DMS53 (cell line): ENCODE results near the gene EIF5B.
"Not testable (repeated sequence)": the region's sequence is repeated elsewhere in the genome, so short reads cannot be mapped to it uniquely, and the experiment has no call there.

Experiments used
- DNase-seq: peaks from one replicate; lab custom pipeline; 2025; lab: John Stamatoyannopoulos, UW

Gene EIF5B, protein sequence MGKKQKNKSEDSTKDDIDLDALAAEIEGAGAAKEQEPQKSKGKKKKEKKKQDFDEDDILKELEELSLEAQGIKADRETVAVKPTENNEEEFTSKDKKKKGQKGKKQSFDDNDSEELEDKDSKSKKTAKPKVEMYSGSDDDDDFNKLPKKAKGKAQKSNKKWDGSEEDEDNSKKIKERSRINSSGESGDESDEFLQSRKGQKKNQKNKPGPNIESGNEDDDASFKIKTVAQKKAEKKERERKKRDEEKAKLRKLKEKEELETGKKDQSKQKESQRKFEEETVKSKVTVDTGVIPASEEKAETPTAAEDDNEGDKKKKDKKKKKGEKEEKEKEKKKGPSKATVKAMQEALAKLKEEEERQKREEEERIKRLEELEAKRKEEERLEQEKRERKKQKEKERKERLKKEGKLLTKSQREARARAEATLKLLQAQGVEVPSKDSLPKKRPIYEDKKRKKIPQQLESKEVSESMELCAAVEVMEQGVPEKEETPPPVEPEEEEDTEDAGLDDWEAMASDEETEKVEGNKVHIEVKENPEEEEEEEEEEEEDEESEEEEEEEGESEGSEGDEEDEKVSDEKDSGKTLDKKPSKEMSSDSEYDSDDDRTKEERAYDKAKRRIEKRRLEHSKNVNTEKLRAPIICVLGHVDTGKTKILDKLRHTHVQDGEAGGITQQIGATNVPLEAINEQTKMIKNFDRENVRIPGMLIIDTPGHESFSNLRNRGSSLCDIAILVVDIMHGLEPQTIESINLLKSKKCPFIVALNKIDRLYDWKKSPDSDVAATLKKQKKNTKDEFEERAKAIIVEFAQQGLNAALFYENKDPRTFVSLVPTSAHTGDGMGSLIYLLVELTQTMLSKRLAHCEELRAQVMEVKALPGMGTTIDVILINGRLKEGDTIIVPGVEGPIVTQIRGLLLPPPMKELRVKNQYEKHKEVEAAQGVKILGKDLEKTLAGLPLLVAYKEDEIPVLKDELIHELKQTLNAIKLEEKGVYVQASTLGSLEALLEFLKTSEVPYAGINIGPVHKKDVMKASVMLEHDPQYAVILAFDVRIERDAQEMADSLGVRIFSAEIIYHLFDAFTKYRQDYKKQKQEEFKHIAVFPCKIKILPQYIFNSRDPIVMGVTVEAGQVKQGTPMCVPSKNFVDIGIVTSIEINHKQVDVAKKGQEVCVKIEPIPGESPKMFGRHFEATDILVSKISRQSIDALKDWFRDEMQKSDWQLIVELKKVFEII

DNA sequence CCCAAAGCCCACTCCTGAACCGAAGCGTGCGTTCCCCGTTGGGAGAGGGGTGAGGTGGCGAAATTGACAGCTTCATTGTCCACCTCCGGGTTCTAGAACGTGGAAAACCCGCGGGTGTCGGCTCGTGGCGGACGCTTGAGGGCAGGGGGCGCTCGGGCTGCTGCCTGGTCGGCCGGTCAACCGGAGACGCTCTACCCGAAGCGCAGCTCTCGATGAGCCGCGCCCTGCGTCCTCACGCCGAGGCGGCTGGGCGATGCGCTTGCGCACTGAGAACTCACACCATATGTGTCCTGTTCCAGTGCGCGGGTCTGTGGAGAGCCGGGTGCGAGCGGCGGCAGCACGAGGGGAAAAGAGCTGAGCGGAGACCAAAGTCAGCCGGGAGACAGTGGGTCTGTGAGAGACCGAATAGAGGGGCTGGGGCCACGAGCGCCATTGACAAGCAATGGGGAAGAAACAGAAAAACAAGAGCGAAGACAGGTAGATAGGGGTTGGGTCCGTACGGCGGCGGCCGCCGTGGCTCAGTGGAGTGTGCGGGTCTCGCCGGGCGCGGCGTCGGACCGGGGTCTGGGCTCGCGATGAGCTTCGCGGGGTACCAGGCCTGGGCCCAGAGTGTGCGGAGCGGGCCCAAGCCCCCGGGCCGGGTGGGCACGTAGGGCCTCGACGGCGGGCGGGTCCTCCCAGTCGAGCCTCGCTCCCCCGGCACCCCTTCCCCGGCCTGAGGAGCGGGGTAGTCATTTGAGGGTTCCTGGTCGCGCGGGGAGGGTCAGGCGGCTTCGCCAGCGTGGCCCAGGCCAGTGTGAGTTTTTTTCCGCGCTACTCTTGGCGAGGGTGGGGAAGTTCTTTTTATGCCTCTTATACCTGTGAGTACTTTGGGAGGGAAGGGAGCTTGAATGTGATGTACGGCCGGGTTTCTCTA, at the start of gene EIF5B:
Gene EIF5B (plus strand): TSS at position 277 of the 916 bp plus-strand sequence. CDS start 166 bp downstream, at position 443.
- peak; percentile 100 for DNase-seq

- DNase-seq: no peak
Observed at GRCh38 chr2:99297994-99298393, 39.2 kb upstream of the EIF5B start.

DNA sequence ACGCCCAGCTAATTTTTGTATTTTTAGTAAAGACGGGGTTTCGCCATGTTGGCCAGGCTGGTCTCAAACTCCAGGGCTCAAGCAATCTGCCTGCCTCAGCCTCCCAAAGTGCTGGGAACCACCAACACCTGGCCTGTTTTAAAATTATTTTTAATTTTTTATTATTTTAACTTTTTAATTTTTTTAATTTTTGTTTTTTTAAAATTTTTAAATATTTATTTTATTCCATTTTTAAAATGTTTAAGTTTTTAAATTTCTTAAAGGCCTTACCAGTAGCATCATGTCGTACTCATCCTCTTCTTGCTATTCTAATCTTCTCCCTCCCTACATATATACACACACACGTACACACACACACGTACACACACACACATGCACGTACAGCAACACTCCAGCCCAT, 37.6 kb upstream of the EIF5B start:
- no peak for DNase-seq

DNA sequence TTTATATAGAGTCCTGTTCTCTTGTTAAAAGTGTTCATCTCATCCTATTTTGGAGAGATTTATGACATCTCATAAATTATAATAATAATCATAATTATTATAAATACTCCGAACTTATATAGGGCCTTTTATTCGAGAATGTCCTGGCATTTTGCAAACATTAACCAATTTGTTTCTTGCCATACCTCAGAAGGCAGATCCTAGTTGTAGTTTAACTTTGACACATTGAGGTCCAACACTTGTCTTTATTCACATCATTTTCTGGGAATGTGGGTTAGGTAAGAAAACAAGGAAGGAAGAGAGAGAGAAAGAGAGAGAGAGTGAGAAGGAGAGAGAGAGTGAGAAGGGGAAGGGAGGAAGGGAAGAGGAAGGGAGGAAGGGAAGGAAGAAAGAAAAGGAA, 36.1 kb upstream of the EIF5B start, which contains the start of gene LYG1:
Gene LYG1 (minus strand): TSS at position 101 of the 400 bp plus-strand sequence. CDS start 5,527 bp downstream, outside the sequence.
- DNase-seq: not testable (repeated sequence)

DNA sequence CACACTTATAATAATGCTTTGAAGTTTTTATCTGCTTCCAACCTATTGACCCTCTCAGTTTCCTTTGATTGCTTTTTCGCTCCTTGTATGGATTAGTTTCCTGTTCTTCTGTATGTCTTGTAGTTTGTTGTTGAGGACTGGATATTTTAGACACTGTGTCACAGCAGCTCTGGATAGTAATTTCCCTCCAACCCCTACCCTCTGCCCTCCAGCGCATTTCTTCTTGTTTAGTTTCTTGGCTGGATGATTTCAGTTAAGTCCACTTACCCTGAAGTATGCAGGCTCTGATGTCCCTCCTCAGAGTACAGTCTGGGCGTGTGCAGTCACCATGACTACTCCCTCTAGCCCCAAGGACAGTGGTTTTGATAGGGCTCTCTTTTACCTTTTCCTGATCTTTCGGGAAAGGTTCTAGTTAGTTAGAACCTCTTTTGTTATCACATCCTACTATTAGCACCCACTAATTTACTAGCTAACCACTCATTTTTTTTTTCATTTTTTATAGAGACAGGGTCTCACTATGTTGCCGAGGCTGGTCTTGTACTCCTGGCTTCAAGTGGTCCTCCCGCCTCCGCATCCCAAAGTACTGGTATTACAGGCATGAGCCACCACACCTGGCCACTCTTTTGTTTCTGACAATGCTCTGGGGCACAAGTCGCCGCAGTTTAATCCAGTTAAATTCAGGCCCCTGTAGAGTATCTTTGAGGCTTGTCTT, 19.9 kb upstream of the EIF5B start:
- no peak for DNase-seq

GRCh38 chr2:99317873-99318200, 19.4 kb upstream of the EIF5B start:
- not testable (repeated sequence) for DNase-seq

DNA sequence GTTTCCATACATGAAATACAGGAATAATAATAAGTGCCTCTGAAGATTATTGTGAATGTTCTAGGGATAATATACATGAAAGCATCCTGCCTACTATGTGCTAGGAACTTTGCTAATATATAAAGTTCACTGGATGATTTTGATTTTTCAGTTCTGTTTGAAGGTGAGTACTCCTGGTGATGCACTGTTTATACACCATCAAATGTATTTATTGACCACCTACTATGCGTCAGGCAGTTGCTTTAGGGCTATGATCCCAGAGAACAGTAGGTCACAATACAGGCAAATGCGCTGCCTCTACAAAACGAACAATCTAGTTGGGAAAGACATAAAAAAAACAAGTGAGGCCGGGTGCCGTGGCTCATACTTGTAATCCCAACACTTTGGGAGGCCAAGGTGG, 11.8 kb upstream of the EIF5B start:
- no peak for DNase-seq

GRCh38 chr2:99335911-99336803, 1.0 kb upstream of the EIF5B start, which contains the start of gene TXNDC9:
TXNDC9 (minus strand) TSS chr2:99336333; CDS start chr2:99333210, 3,123 bp downstream.
- peak; percentile 100 for DNase-seq

- no peak for DNase-seq
Observed at GRCh38 chr2:99336804-99337112, 431 bp upstream of the EIF5B start.

- DNase-seq: peak; percentile 75
Observed at GRCh38 chr2:99338029-99338585, 918 bp downstream of the EIF5B start.

DNA sequence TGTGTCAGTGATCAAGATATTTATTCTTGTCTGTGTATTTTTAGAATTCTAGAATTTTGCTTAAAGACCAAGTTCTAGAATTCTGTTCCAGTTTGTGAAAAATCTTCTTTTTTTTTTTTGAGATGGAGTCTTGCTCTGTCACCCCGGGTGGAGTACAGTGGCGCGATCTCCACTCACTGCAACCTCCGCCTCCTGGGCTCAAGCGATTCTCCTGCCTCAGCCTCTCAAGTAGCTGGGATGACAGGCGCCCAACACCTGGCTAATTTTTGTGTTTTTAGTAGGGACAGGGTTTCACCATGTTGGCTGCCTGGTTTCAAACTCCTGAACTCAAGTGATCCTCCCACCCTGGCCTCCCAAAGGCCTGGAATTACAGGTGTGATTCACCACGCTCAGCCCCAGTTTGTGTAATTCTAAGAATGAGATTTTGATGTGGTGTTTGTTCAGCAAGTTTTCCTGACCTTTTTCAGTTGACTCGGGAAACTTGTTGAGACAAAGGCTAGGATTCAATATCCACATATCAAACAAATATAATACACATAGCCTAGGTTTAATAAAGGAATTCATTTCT, 3.6 kb downstream of the EIF5B start:
- no peak for DNase-seq

DNA sequence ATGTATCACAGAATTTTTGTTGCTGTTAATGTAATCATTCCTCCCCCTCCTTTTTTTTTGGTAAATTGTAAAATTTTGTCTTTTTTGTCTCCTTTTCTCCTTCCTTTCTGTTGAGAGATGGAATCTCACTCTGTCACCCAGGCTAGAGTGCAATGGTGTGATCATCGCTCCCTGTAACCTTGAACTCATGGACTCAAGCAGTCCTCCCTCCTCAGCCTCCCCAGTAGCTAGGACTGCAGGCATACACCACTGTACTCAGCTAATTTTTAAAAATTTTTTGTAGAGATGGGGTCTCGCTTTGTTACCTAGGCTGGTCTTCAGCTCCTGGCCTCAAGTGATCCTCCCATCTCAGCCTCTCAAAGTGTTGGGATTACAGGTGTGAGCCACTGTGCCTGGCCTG, 5.3 kb downstream of the EIF5B start:
- DNase-seq: no peak

DNA sequence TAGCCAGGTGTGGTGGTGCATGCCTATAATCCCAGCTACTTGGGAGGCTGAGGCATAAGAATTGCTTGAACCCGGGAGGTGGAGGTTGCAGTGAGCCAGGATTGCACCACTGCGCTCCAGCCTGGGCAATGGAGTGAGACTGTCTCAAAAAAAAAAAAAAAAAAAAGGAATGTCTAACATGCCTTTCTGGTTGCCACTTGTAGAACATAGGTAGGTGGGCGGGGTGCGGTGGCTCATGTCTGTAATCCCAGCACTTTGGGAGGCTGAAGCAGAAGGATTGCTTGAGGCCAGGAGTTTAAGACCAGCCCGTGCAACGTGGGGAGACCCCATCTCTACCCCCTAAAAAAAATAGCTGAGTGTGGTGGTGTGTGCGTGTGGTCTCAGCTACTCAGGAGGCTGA, 8.3 kb downstream of the EIF5B start:
- not testable (repeated sequence) for DNase-seq

DNA sequence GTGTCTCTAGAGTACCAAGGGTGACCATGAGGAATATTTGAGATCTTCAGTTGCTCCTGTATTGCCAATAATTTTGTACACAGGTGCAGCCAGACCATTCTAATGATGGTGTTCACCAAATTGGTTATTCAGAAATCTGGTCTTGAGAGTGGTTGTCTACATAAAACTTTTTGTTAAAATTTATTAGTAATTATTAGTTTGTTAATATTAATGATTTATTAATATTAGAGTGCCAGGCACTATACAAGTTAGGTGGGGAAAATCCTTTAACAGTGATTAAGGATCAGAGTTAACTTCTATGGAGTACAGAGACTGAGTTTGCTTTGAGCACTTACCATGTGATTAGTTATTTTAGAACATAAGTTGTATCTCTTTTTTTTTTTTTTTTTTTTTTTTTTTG, 9.0 kb downstream of the EIF5B start:
- DNase-seq: no peak

DNA sequence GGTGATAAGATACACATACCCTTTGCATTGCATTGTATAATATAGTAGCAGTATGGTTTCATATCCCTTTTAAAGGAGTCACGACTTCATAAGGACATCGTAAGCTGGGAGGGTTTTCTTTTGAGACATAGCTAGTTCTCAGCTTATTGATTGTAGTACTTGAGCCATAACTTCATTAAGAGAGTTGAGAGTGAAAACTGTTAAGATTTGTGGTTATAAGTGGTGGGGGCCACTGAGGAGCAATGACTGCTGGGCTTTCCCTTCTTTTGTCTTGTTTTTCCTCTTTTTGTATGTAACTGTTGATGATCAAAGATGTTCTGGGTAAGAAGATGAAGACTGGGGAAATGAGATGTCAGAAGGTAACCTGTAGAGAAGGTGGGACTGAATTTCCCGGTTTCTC, 11.0 kb downstream of the EIF5B start:
- DNase-seq: no peak

- DNase-seq: no peak
Observed at GRCh38 chr2:99350194-99350593, 13.0 kb downstream of the EIF5B start.

DNA sequence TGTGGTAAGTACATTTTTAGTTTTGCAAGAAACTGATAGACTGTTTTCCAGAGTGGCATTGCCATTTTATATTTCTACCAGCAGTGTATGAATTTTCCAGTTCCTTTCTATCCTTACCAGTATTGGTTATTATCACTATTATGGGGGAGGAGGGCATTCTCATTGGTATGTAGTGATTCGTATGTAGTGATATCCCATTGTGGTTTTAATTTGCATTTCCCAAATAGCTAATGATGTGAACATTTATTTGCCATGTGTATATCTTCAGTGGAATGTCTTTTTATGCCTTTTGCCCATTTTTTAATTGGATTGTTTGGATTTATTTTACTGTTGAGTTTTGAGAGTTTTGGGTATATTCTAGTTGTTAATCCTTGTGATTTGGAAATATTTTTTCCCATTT, 16.9 kb downstream of the EIF5B start:
- no peak for DNase-seq

GRCh38 chr2:99354825-99355224, 17.6 kb downstream of the EIF5B start:
- DNase-seq: not testable (repeated sequence)

DNA sequence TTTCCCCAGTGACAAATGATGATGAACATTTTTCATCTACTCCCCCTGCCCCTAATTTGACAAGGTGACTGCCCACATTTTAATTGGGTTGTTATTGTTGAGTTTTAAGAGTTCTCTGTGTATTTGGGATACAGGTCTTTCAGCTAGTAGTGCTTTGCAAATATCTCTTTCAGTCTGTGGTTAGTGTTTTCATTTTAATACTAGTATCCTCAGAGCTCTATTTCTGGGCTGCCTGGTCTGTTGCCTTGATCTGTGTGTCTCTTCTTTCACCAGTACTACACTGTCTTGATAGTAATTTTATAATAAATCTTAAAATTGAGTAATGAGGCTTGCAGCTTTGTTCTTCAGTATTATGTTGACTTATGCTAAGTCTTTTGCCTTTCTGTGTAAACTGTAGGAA, 19.7 kb downstream of the EIF5B start:
- DNase-seq: no peak
